Uterus (tissue), 2 donors: ENCODE results near the gene ZNF45.

Source experiments
- CTCF ChIP-seq, 4 experiments: fragments of 200-600 bp in 2 of 4; fragments of 450-650 bp in 2 of 4; sonication (generic) in 2 of 4; IDR thresholded peaks; one replicate each; pipeline ENCODE4 v1.5.1; 2016 to 2019; ENCODE audit warnings: antibody characterized with exemption in 4 of 4, mild to moderate bottlenecking in 2 of 4, moderate library complexity in 1 of 4
- POLR2A ChIP-seq, 2 donors: fragments of 450-650 bp; IDR thresholded peaks; one replicate each; pipeline ENCODE4 v1.6.1; 2016; ENCODE audit warnings: antibody characterized with exemption in 2 of 2, mild to moderate bottlenecking in 1 of 2, moderate library complexity in 1 of 2

GRCh38 chr19:43905897-43906296 lies 29.2 kb downstream of the ZNF45 start:
- TF ChIP-seq CTCF (IDR thresholded peaks at IDR 0.05) (no peak), POLR2A (IDR thresholded peaks at IDR 0.05) (no peak)
